T-cell (primary cell): Measurements from ENCODE around the gene UBXN7. TPM values are rescaled to one million over a fixed set of nuclear protein-coding genes. Genes with fewer than 3 reads are reported as not detected.
"Not testable (repeated sequence)": the region's sequence is repeated elsewhere in the genome, so short reads cannot be mapped to it uniquely, and the experiment has no call there.

Experiments
- ATAC-seq, 4 experiments: fragments of 200-7000 bp in 3 of 4; fragments of 150-1000 bp in 1 of 4; cut with Tn5 transposase; replicated peaks in 1 of 4; 1 replicate in 3 of 4; 2 replicates in 1 of 4; pipeline ENCODE4 v1.10.0; 2021; ENCODE audit warnings: moderate library complexity in 3 of 4, mild to moderate bottlenecking in 2 of 4, moderate number of reproducible peaks in 1 of 4
- CTCF ChIA-PET, 2 donors: fragments of 300-600 bp; sonication (Branson Sonifier 250); formaldehyde crosslinking; loops; one replicate each; lab custom pipeline; 2022; ENCODE audit warnings: antibody characterized with exemption in 2 of 2; lab: Charles Lee
- POLR2A ChIA-PET, 2 donors: fragments of 300-600 bp; sonication (Branson Sonifier 250); formaldehyde crosslinking; loops; one replicate each; lab custom pipeline; 2022; ENCODE audit warnings: antibody characterized with exemption in 2 of 2; lab: Charles Lee
- DNase-seq, 35 experiments: peaks; one replicate each; pipeline versions ENCODE4 v3.0.0 to v3.0.0-alpha.2; 2013 to 2023
- H3K27ac ChIP-seq: one replicate; pipeline ENCODE4 v1.5.1; 2013; ENCODE audit warnings: low read length
- H3K27me3 ChIP-seq, 2 experiments: replicated peaks in 1 of 2; 1 replicate in 1 of 2; 2 replicates in 1 of 2; pipeline versions ENCODE4 v1.6.1 to v1.7.0; 2013; ENCODE audit warnings: low read length in 1 of 2, mixed read lengths in 1 of 2; ENCODE audit not compliant: control insufficient read depth in 2 of 2, insufficient read depth in 2 of 2; ENCODE audit errors: extremely low read depth in 1 of 2
- H3K36me3 ChIP-seq, 2 donors: 1 replicate in 1 of 2; 2 replicates in 1 of 2; pipeline versions ENCODE4 v1.6.1 to v1.7.0; 2013; ENCODE audit warnings: low read length in 1 of 2; ENCODE audit not compliant: control insufficient read depth in 2 of 2, insufficient read depth in 1 of 2; ENCODE audit errors: extremely low read depth in 1 of 2
- H3K4me1 ChIP-seq, 2 experiments: 1 replicate in 1 of 2; 2 replicates in 1 of 2; pipeline versions ENCODE4 v1.6.1 to v1.7.0; 2013; ENCODE audit warnings: low read length in 2 of 2, mixed read lengths in 1 of 2; ENCODE audit not compliant: insufficient read depth in 2 of 2, control insufficient read depth in 1 of 2; ENCODE audit errors: extremely low read depth in 1 of 2
- H3K4me3 ChIP-seq, 2 donors: 1 replicate in 1 of 2; 2 replicates in 1 of 2; pipeline versions ENCODE4 v1.5.1 to v1.7.0; 2013; ENCODE audit warnings: mild to moderate bottlenecking in 2 of 2, low read length in 1 of 2, moderate library complexity in 1 of 2; ENCODE audit not compliant: control insufficient read depth in 1 of 2; ENCODE audit errors: extremely low read depth in 1 of 2
- H3K9me3 ChIP-seq: 2 replicates; pipeline ENCODE4 v1.7.0; 2013
- H3K27ac Mint-ChIP-seq, 2 donors: one replicate each; pipeline ENCODE4 v1.8.0; 2020 to 2021; ENCODE audit warnings: mild to moderate bottlenecking in 2 of 2, mixed read lengths in 2 of 2
- H3K27me3 Mint-ChIP-seq, 2 donors: one replicate each; pipeline ENCODE4 v1.8.0; 2021 to 2022; ENCODE audit warnings: mixed read lengths in 2 of 2
- H3K36me3 Mint-ChIP-seq: one replicate; pipeline ENCODE4 v1.8.0; 2021; ENCODE audit warnings: mixed read lengths
- H3K4me1 Mint-ChIP-seq, 3 donors: one replicate each; pipeline ENCODE4 v1.8.0; 2020 to 2022; ENCODE audit warnings: mixed read lengths in 3 of 3, mild to moderate bottlenecking in 1 of 3
- H3K4me3 Mint-ChIP-seq, 3 donors: one replicate each; pipeline ENCODE4 v1.8.0; 2020 to 2022; ENCODE audit warnings: mild to moderate bottlenecking in 3 of 3, mixed read lengths in 3 of 3, moderate library complexity in 3 of 3
- H3K9me3 Mint-ChIP-seq, 3 donors: one replicate each; pipeline ENCODE4 v1.8.0; 2020 to 2022; ENCODE audit warnings: mixed read lengths in 3 of 3
- WGBS: methylation state at CpG from one replicate; pipeline ENCODE4 v1.1.5; 2013; ENCODE audit warnings: missing lambda C conversion rate; ENCODE audit not compliant: insufficient coverage; 5-methylcytosine and 5-hydroxymethylcytosine counted together
- total RNA-seq, 35 experiments: library from RNA in 6 of 35; stranded (reverse) in 6 of 35; fragments of 120-200 nt in 1 of 35; gene quantifications; one replicate each; pipeline versions ENCODE4 v1.2.1 to v1.2.4 and lab custom pipeline; 2013 to 2026

UBXN7 gene
- total RNA-seq, 5 donors from 2014 or later (not counting 1 experiment from before 2014, with no cell fraction given) = 64.7 to 92.3 (median 74.8) TPM

DNA sequence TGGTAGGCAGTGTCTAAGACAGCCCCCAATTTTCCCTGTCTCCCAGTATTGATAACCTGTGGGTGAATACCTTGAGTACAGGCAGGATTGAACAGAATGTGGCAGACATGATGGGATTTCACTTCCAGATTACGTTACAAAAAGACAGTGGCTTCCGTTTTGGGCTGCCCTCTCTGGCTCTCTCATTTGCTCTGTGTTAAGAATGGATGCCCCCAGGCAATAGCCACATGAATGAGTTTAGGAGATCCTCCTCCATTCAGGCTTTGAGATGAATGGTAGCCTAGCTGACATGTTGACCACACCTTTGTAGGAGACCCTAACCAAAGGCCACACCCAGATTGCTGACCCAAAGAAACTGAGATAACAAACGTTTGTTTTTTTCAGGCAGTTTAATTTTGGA is 34.3 kb downstream of the UBXN7 start:
- DNase-seq (no peak), ATAC-seq (no peak)
- Histone ChIP-seq H3K4me3 (no peak overlapping the region), H3K27ac (no peak overlapping the region), H3K27me3 (no peaks in the 10 kb centered on the region), H3K9me3 (no peaks in the 10 kb centered on the region), H3K4me1 (no peaks in the 10 kb centered on the region), H3K36me3 (peaks cover 5 to 48% of the 10 kb centered on the region in 2 donors)
- Mint-ChIP-seq H3K27me3 (no peaks in the 10 kb centered on the region), H3K36me3 (peaks cover 44% of the 10 kb centered on the region), H3K9me3 (no peaks in the 10 kb centered on the region), H3K27ac (peak overlapping the region in 1 of 2 donors; percentile 22), H3K4me3 (no peak overlapping the region), H3K4me1 (peaks cover 0 to 2% (median 0%) of the 10 kb centered on the region in 3 donors)
- CTCF ChIA-PET = interaction anchor here in 1 of 2 donors (0.5 kb wide), 1 partner anchor 32 kb away, joined by 4 read pairs; no protein-coding TSS in a partner anchor
- WGBS = no CpG with 5 or more reads among the region's 3 CpGs
- POLR2A ChIA-PET = no interaction called here

DNA sequence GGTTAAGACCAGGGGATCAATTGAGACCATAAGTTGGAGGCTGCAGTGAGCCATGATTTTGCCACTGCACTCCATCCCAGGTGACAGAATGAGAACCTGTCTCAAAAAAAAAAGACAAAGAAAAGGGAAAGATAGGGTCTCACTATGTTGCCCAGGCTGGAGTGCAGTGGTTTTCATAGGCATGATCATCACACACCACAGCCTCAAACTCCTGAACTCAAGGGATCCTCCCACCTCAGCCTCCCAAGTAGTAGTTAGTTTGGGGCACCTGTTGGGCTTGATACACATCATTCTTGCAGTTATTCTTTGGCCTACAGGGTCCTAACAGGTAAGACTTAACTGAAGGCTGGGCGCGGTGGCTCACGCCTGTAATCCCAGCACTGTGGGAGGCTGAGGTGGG is 42.1 kb downstream of the UBXN7 start:
- Mint-ChIP-seq H3K4me1 (peaks cover 0 to 6% (median 6%) of the 10 kb centered on the region in 3 donors), H3K36me3 (peaks cover 71% of the 10 kb centered on the region), H3K27ac (no peak overlapping the region), H3K27me3 (no peaks in the 10 kb centered on the region), H3K4me3 (no peak overlapping the region), H3K9me3 (peaks cover 0 to 3% (median 0%) of the 10 kb centered on the region in 3 donors)
- ATAC-seq (no peak), DNase-seq (no peak)
- no peaks in the 10 kb centered on the region for H3K9me3 ChIP-seq
- H3K4me1 ChIP-seq = no peaks in the 10 kb centered on the region
- ChIA-PET CTCF (no interaction called here), POLR2A (no interaction called here)
- no CpG with 5 or more reads among the region's 3 CpGs for WGBS
- H3K27ac ChIP-seq = no peak overlapping the region
- H3K27me3 ChIP-seq = no peaks in the 10 kb centered on the region
- H3K4me3 ChIP-seq = no peak overlapping the region
- peaks cover 13 to 41% of the 10 kb centered on the region in 2 donors for H3K36me3 ChIP-seq

DNA sequence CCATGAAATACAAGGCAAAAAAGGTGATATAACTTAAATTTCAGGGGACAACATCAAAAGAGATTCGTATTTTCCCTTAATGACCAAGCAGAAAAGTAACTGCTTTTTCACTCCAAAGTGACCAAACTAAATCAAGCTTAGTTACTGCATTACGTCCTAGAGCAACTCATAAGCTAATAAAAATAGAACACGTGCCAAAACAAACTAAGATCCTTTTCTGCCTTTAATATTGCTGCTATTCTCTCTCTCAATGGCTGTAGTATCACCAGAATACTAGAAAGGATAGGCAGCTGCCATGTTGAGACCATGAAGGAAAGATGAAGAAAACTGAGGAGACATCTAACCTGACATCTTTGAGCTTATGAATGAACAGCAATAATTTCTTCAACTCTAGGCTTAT is 43.3 kb downstream of the UBXN7 start:
- H3K4me1 ChIP-seq = no peaks in the 10 kb centered on the region
- no peak for ATAC-seq
- Mint-ChIP-seq H3K4me1 (peaks cover 7 to 14% (median 13%) of the 10 kb centered on the region in 3 donors), H3K4me3 (no peak overlapping the region), H3K27ac (no peak overlapping the region), H3K36me3 (peaks cover 82% of the 10 kb centered on the region), H3K27me3 (no peaks in the 10 kb centered on the region), H3K9me3 (peaks cover 0 to 3% (median 0%) of the 10 kb centered on the region in 3 donors)
- peaks cover 13 to 41% of the 10 kb centered on the region in 2 donors for H3K36me3 ChIP-seq
- DNase-seq = no peak
- H3K27ac ChIP-seq = no peak overlapping the region
- H3K4me3 ChIP-seq = no peak overlapping the region
- CTCF ChIA-PET = interaction anchor here in 1 of 2 donors (0.6 kb wide), 1 partner anchor 189 kb away, joined by 3 read pairs; no protein-coding TSS in a partner anchor
- H3K9me3 ChIP-seq = no peaks in the 10 kb centered on the region
- POLR2A ChIA-PET = interaction anchor here (0.5 to 0.6 kb wide), 3 partner anchors 29 to 120 kb away, joined by 3 to 7 read pairs (median 6); no protein-coding TSS in a partner anchor
- WGBS = 100% methylated on average over 2 of the region's 3 CpGs
- H3K27me3 ChIP-seq = no peaks in the 10 kb centered on the region

DNA sequence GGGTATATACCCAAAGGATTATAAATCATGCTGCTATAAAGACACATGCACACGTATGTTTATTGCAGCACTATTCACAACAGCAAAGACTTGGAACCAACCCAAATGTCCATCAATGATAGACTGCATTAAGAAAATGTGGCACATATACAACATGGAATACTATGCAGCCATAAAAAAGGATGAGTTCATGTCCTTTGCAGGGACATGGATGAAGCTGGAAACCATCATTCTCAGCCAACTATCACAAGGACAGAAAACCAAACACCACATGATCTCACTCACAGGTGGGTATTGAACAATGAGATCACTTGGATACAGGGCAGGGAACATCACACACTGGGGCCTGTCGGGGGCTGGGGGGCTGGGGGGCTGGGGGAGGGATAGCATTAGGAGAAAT is 44.3 kb downstream of the UBXN7 start:
- peaks cover 13 to 38% of the 10 kb centered on the region in 2 donors for H3K36me3 ChIP-seq
- H3K27ac Mint-ChIP-seq, H3K4me1 ChIP-seq, H3K27me3 Mint-ChIP-seq, H3K27me3 ChIP-seq, H3K9me3 Mint-ChIP-seq, POLR2A ChIA-PET, DNase-seq, H3K4me3 ChIP-seq, H3K27ac ChIP-seq, H3K9me3 ChIP-seq, H3K4me3 Mint-ChIP-seq, ATAC-seq: not testable (repeated sequence)
- peaks cover 17 to 23% (median 21%) of the 10 kb centered on the region in 3 donors for H3K4me1 Mint-ChIP-seq
- no CpG with 5 or more reads among the region's 2 CpGs for WGBS
- peaks cover 82% of the 10 kb centered on the region for H3K36me3 Mint-ChIP-seq
- CTCF ChIA-PET = interaction anchor here in 1 of 2 donors (0.6 kb wide), 1 partner anchor 23 kb away, joined by 3 read pairs; no protein-coding TSS in a partner anchor

DNA sequence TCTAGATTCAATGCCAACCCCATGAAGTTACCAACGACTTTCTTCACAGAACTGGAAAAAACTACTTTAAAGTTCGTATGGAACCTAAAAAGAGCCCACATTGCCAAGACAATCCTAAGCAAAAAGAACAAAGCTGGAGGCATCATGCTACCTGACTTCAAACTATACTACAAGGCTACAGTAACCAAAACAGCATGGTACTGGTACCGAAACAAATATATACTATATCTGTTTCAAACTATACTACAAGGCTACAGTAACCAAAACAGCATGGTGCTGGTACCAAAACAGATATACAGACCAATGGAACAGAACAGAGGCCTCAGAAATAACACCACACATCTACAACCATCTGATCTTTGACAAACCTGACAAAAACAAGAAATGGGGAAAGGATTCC is 45.4 kb downstream of the UBXN7 start:
- Mint-ChIP-seq H3K36me3 (peaks cover 85% of the 10 kb centered on the region), H3K4me1 (peaks cover 27 to 29% (median 27%) of the 10 kb centered on the region in 3 donors)
- H3K36me3 ChIP-seq = peaks cover 13 to 31% of the 10 kb centered on the region in 2 donors
- H3K27me3 ChIP-seq, H3K4me1 ChIP-seq, POLR2A ChIA-PET, H3K27ac Mint-ChIP-seq, H3K9me3 Mint-ChIP-seq, DNase-seq, ATAC-seq, H3K9me3 ChIP-seq, H3K4me3 ChIP-seq, H3K27me3 Mint-ChIP-seq, H3K4me3 Mint-ChIP-seq, H3K27ac ChIP-seq: not testable (repeated sequence)
- 100% methylated on average over 2 of the region's 3 CpGs for WGBS
- CTCF ChIA-PET = interaction anchor here in 1 of 2 donors (0.7 kb wide), 1 partner anchor 46 kb away, joined by 6 read pairs; no protein-coding TSS in a partner anchor

DNA sequence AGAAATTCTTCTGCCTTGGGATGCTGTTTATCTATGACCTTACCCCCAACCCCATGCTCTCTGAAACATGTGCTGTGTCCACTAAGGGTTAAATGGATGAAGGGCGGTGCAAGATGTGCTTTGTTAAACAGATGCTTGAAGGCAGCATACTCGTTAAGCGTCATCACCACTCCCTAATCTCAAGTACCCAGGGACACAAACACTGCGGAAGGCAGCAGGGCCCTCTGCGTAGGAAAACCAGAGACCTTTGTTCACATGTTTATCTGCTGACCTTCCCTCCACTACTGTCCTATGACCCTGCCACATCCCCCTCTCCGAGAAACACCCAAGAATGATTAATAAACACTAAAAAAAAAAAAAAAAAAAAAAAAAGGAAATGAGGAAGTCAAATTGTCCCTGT is 46.2 kb downstream of the UBXN7 start:
- H3K4me3 ChIP-seq, POLR2A ChIA-PET, H3K4me1 ChIP-seq, DNase-seq, H3K9me3 Mint-ChIP-seq, ATAC-seq, H3K4me3 Mint-ChIP-seq, H3K27me3 Mint-ChIP-seq, H3K9me3 ChIP-seq, H3K27ac ChIP-seq, H3K27me3 ChIP-seq, H3K27ac Mint-ChIP-seq: not testable (repeated sequence)
- H3K36me3 ChIP-seq = peaks cover 7 to 23% of the 10 kb centered on the region in 2 donors
- H3K36me3 Mint-ChIP-seq = peaks cover 88% of the 10 kb centered on the region
- CTCF ChIA-PET = interaction anchor here in 1 of 2 donors (0.7 kb wide), 1 partner anchor 47 kb away, joined by 6 read pairs; no protein-coding TSS in a partner anchor
- H3K4me1 Mint-ChIP-seq = peaks cover 30 to 32% (median 31%) of the 10 kb centered on the region in 3 donors
- no CpG with 5 or more reads among the region's 6 CpGs for WGBS
